Endometrial microvascular endothelial cells (primary cell): ENCODE measurements around the gene COTL1. TPM values are rescaled to one million over a fixed set of nuclear protein-coding genes. Genes with fewer than 3 reads are reported as not detected.

Experiments used
- in situ Hi-C: cut with HindIII; loops from 2 replicates; pipeline ENCODE4 v1.10.0; 2017; ENCODE audit warnings: low sequenced_read_pairs, low pct_unique_long_range_greater_than_20kb; ENCODE audit errors: inconsistent ontology term
- total RNA-seq: library from RNA; depleted of rRNA; stranded (reverse); fragments of >200 nt; gene quantifications from one replicate; pipeline ENCODE4 v1.2.3, GENCODE V29; 2015; ENCODE audit errors: inconsistent ontology term

The COTL1 gene
- total RNA-seq, 1 donor from 2014 or later: 196 TPM

DNA sequence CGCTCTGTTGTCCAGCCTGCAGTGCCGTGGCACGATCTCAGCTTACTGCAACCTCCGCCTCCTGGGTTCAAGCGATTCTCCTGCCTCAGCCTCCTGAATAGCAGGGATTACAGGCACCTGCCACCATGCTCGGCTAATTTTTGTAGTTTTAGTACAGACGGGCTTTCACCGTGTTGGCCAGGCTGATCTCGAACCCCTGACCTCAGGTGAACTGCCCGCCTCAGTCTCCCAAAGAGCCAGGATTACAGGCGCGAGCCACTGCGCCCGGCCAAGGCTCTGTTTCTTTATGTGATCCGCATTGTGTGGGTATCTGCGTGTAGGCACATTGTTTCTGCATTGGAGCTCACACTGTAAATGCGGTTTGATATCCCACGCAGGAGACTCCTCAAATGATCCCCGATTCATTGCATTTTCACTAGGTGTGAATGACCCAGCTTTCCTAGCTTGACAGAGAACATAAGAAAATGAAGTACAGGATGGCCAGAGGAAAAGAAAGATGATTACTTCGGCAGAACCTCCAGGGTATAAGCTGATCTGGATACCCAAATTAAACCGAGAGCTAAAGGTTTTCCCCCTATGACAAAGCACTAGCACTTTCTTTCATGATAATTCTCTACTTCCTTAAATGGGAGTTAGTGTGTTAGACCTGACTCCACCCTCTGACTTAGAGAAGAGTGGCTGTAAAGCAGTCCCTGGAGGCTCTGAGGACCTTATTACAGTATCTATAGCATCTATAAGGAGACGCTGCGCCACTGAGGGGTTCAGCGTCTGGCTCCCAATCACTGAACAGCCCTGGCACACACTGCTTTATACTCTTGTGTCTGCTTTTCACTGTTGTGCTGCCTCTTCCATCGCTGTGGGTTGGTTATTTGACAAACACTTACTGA lies 17.3 kb downstream of the COTL1 start:
- in situ Hi-C loops: no loop called here

DNA sequence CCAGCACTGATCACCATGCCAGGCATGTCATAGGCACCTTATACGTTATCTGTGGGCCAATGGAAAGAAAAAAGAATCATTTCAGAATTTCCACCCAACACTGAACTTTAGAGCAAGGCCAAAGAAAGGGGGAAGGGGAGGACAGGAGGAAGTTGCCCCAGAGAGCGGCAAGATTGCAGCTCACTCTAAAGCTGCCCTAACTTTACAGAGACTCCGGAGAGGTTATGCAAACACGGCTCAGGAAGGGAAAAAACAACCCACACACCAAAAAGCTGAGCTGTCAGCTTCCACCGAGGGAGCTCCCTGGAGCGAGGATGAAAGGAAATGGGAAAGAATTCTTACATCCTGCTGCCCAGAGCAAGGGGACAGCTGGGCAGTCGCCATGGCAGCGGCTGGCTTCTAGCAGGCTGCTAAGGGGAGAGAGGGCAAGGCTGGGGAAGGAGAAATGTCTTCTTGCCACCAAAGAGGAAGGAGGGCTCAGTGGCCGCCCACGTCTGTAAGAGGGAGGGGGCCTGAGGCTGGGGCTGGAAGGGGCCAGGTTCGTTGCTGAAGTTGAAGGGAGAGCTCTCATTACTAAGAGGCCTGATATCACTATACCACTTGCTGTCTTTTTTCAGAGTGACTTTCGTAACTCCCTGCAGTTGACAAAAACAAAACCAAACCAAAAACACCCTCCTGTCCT lies 18.2 kb downstream of the COTL1 start:
- in situ Hi-C loops: no loop called here

DNA sequence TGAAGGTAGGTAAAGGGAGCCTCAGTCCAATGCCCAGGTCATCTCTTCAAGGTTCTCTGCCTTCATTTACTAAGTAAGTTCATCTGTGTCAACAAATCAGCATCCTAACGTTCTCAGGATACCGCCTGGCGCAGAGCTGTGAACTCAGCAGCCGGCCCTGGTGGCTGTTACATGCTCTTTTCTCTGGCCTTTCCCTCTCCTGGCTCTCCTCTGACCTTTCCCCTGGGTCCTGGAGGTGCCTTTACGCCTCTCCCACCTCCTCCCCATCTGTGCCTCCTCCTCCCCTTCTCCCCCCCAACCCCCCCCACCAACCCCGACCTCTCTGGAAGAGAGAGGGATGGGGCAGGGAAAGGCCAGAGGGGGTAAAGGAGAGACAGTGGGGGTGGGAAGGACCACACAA lies 19.5 kb downstream of the COTL1 start:
- in situ Hi-C loops: no loop called here

DNA sequence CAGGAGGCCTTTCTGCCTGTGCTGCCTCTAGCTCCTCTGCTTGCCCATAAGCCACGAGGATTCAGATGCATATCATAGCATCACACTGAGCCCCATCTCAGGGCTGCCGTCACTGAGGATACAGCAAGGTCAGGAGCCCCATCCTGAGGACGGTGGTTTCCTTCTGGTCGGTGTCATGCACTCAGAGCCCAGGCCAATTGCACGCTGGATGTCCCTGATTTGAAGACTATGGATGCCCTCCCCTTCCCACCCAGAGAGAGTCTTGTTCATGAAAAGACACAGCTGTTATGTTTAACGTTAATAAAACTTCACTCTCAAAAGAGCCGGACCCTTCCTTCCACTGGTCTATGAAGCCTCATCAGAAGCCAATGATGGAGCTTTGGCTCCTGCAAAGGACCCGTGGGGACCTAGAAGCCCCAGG lies 19.9 kb downstream of the COTL1 start:
- in situ Hi-C loops: no loop called here

DNA sequence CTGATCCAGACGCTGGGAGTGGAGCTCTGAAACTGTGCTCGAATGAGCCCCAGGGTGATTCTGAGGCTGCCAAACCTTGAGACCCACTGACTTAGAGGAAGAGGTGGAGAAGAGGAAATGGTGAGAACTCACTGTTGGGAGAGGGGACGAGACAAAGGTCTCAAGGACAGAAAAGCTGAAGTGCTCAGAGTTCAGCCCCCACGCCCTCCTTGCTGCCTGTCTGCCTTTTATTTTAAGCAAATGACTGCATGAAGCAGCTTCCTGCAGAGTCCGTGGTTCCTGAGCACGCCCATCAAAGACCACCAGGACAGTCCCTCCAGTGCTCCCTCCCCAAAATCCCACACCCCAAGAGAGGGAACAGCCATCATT lies 20.4 kb downstream of the COTL1 start:
- in situ Hi-C loops: no loop called here

DNA sequence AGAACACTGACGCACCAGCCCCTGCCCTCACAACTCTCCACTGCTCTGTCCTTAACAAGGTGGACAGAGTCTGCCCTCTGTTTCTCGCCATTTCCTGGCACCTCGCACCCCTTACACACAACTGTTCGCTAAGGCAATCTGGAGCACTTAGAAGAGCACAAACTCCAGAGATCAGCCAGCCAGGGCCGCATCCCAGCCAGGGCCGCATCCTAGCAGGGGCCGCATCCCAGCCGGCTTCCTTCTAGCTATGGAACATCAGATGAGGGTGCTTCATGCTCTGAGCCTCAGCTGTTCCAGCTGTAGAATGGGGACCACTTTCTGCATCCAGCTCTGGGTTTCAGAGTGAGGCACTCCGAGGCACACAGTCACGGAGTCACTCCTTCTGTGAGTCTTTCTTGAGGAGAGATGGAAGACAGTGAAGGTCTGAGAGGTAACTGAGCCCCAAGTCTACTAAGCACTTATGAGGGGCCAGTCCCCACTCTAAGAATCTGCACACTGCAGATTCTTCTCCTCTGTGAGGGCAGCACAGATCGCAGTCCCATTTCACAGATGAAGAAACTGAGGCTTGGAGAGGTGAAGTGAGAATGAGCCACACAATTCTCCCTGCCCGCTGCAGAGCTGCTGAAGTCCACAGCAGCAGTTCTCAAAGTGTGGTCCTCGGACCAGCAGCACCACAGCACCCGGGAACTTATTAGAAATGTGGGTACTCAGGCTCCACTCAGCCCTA lies 20.9 kb downstream of the COTL1 start:
- in situ Hi-C loops: no loop called here

DNA sequence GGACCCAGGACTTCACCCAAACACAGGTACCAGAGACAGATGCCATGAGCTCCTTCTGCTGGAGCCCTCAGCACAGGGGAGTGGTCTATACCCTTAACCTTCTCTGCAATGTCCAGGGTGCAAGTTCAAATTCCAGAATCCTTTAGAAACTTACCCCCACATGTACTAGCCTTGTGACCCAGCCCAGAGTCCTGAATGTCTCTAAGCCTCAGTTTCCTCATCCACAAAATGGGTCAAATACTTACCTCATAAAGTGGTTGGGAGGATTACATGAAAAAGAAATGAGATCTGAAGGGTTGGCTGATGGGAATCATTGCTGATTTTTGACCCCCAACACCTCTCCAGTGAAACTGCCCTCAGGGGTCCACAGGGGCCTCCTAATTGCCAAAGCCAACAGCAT lies 21.7 kb downstream of the COTL1 start:
- in situ Hi-C loops: no loop called here

DNA sequence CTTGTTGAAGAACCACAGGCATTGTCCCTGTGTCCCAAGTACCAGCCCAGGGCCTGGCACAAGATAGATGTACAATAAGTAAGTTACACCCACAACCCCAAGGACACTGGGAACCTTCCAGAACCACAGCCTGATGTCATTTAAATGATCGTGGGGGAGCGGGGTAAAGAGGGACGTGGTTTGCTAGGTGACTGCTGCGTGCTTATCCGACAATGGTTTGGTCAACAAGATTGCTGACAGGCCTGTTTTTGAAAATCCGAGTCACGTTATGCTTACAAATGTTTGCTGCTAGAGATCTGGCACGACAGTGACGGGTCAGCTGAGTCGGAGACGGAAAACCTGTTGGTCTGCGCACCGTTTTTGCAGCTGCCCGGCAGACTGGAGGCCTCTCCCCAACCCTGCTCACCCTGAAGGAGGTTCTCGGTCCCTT lies 22.8 kb downstream of the COTL1 start:
- in situ Hi-C loops: no loop called here

DNA sequence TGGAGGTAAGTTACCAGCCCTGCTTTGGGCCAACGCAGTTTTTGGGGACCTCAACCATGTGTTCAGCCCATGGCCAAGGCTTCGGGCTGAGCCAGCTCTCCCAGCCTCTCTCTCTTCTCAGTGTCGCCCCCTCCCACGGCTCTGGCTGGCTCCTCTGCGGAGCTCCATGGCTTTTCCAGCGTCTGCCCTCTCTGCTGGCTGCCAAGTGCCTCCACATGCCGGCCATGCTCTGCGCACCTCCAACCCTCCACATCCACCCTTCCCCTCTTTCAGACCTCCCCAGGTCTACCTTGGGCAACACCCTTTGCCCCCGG lies 23.2 kb downstream of the COTL1 start:
- in situ Hi-C loops: no loop called here

DNA sequence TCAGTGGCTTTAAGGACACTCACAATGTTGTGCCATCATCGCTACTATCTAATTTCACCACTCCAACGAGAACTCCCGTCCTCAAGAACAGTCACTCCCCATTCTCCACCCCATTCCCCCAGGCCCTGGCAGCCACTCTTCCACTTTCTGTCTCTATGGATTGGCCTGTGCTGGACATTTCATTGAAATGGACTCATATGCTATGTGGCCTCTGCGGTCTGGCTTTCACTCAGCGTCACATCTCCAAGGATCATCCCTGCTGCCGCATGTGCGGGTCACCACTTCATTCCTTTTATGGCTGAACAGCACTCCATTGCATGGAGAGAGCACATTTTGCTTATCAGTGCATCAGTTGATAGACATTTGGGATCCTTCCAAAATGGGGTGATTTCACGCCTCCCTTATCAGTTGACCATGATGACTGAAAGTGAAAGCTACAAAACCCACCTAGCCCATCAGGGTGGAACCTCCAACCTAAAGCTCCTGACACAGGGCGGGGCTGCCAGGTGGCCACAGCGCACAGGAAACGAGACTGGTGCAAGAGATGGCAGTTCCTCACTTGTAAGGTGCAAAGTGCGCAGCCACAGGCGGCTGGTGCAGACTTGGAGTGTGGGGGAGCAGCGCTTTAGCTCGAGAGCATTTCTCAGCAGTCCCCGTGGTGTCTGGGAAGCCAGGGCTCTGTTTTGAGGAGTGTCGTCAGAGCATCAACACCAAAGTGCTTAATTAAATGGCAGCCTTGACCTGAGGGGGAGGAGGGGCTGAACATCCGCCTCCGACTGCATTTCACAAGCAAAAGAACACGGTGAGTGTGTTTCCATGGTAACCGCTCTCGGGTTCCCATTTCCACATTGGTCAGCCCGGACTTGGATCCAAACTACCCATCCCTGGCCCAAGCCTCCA lies 23.8 kb downstream of the COTL1 start:
- in situ Hi-C loops: no loop called here

DNA sequence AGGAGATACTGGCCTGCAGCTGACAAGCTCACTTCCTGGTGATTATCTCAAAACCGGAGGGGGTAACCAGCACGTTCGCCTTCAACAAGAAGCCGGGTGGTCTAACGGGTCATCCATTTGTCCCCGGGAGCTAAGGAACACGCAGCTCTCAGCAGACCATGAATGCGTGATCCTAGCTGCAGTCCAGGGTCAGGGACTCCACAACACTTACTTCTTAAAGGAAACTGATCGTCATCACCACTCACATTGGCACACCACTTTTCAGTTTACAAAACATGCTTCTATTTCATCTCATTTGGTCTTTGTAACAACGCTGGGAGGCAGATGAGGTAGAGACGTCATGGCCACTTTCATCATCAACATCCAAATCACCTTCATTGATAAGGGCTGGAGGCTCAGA lies 25.2 kb downstream of the COTL1 start:
- in situ Hi-C loops: no loop called here

DNA sequence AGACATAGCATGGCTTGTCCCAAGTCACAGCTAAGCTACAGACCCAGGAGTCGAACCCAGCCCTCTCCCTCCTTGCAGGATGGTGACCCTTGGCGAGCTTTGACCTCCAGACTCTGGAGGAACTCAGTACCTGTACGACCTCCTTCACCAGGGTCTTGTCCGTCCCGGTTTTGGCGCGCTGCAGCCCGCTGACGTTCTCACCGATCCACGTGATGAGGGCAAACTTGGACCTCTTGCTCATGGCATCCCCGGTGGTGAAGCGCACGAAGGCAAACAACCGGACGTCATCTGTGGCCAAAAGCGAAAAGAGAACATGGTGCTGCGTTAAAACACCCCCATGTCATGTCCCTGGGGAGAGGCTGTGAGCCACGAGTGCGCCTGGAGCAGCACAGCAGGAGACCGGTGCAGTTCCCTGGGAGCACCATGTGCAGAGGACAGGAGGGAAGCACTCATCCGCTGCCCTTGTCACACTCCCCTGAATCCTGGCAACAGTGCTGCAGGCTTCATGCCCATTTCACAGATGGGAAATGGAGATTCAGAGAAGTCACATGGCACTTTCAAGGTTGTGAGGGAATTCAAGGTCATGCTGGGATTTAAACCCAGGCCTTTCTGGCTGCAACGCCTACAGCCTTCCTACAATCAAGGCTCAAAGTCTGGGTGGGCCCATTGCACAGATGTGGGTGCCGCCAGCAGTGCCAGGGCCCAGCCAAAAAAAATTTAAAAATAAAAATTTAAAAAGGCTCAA lies 27.7 kb downstream of the COTL1 start:
- in situ Hi-C loops: no loop called here

DNA sequence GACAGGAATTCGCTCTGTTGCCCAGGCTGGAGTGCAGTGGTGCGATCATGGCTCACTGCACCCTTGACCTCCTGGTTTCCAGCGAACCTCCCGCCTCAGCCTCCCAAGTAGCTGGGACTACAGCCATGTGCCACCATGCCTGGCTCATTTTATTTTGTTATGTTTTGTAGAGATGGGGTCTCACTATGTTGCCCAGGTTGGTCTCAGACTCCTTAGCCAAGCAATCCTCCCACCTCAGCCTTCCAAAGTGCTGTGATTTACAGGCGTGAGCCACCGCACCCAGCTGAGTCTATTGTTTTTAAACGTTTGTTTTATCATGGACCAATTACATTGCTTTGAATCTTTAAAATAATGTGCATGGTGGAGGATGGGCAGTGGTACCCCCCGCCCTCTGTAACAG lies 28.9 kb downstream of the COTL1 start:
- in situ Hi-C loops: no loop called here

DNA sequence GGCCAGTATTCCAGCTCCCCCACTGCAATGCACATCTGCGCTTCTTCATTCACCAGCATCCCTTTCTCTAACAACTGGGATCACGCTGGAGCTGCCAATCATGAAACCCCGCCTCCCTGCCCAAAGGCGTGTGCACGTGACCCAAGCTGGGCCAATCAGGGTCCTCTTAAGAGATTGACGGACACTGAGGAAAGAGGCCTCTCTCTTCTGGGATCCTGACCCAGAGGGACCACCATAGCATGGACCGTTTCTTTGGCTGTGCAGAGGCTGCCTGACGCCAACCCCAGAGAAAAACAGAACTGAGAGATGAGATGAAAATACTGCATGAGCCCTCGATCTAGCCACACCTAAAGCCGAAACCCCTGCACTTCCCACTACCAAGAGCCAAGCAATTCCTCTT lies 32.0 kb downstream of the COTL1 start:
- in situ Hi-C loops: no loop called here

DNA sequence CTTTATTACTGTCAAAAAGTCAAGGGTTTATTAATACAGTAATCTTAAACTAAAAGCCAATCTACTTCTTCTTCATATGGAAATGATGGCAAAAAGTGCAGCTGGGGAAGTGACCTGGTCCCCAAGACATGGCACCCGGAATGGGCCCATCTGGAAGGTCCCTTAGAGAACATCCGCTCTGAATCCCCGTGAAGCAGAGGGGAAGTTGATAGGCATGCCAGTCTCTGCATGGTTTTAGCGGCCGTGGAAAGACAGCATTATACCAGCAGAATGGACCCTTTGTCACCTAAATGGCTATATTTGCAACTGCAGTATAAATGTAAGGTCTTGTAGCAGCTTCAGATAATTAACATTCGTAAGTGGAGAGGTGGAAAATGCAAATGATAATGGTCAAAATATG lies 32.4 kb downstream of the COTL1 start:
- in situ Hi-C loops: no loop called here

DNA sequence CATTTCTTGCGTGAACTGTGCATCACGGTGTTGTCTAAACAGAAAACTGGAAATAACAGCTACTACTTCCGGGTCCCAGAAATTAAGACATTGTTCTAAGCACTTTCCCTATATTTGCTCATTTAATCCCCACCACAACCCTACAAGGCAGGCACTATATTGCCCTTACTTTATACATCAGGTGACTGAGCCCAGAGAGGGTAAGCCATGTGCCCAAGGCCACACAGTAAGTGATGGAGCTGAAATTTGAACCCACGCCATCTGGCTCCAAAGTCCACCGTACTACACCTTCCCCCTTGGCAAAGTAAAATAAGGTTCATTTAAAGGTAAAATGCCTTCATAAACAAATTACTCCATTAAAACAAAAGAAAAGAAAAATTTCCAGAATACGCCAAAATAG lies 33.2 kb downstream of the COTL1 start:
- in situ Hi-C loops: no loop called here

DNA sequence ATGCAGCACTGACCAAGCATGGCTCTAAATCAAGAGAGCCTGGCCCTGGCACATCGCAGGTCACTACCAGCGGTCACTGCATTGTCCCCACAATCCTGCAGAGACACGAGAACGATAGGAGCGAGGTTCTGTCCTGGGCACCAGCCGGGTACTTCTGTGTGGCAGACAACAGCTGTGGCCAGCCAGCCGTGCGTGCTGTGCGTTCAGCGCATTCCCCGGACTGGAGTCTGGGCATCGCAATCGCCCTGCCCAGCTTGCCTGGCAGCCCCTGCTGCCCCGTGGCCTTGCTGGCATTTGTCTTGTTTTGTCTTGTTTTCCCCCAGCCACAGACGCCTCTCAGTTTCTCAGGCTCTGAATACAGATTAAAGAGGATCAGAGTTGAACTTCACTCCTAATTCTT lies 33.9 kb downstream of the COTL1 start:
- in situ Hi-C loops: no loop called here

DNA sequence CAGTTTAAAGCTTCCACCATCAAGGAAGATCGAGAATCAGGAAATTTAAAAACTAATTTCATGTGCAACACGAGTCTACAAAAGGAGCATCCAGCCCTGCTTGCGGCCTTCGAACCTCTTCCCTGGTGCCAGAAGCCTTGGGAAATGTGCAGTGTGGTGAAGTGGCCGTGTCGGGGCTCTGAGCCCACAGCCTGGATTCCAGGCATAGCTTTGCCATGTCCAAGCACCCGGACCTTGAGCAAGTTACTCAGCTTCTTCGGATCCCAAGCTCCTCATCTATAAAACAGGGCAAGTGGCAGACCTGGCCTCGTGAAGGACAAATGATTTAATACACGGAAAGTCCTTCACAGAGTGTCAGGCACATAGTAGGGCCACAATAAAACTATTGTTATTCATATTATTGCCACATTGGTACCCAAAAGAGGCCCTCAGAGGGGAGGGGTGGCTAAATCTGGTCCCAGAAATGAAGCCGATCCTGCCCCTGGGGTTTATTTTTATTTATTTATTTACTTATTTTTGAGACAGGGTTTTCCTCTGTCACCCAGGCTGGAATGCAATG lies 34.8 kb downstream of the COTL1 start:
- in situ Hi-C loops: no loop called here
